Measurements from ENCODE around the gene SORCS3.

DNA sequence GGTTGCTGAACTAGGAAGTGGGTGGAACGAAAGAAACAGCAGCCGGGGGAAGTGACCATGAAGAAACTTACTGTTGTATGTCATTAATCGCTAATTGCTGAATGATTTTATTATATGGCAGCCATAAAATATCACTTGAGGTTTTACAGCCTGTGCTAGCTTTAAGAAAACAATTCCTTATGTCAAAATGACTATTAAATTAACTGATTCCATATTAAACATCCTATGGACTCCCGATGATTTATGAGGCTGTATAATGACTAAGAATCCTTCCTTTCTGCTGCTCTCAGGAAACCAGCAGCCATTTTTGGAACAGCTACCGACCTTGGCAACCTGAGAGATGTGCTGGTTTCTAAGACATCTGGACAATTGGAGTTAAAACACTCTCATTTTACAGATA is 421.9 kb downstream of the SORCS3 start:
- no peak for TF ChIP-seq POLR2A (IDR thresholded peaks at IDR 0.05; ENCODE audit: low read depth, low read length)
- TF ChIP-seq, protein P1, sequence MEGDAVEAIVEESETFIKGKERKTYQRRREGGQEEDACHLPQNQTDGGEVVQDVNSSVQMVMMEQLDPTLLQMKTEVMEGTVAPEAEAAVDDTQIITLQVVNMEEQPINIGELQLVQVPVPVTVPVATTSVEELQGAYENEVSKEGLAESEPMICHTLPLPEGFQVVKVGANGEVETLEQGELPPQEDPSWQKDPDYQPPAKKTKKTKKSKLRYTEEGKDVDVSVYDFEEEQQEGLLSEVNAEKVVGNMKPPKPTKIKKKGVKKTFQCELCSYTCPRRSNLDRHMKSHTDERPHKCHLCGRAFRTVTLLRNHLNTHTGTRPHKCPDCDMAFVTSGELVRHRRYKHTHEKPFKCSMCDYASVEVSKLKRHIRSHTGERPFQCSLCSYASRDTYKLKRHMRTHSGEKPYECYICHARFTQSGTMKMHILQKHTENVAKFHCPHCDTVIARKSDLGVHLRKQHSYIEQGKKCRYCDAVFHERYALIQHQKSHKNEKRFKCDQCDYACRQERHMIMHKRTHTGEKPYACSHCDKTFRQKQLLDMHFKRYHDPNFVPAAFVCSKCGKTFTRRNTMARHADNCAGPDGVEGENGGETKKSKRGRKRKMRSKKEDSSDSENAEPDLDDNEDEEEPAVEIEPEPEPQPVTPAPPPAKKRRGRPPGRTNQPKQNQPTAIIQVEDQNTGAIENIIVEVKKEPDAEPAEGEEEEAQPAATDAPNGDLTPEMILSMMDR (conservative IDR thresholded peaks at IDR 0.05; ENCODE audit: low read depth, low read length): no peak

All from IMR-90 (cell line).